ENCODE measurements around the gene AP5S1.
"Not testable (repeated sequence)": the region's sequence is repeated elsewhere in the genome, so short reads cannot be mapped to it uniquely, and the experiment has no call there.

Gene AP5S1

GRCh38 chr20:3794168-3794567 lies 26.2 kb upstream of the AP5S1 start:
- DNase-seq (ENCODE audit: low read depth): not testable (repeated sequence)

DNA sequence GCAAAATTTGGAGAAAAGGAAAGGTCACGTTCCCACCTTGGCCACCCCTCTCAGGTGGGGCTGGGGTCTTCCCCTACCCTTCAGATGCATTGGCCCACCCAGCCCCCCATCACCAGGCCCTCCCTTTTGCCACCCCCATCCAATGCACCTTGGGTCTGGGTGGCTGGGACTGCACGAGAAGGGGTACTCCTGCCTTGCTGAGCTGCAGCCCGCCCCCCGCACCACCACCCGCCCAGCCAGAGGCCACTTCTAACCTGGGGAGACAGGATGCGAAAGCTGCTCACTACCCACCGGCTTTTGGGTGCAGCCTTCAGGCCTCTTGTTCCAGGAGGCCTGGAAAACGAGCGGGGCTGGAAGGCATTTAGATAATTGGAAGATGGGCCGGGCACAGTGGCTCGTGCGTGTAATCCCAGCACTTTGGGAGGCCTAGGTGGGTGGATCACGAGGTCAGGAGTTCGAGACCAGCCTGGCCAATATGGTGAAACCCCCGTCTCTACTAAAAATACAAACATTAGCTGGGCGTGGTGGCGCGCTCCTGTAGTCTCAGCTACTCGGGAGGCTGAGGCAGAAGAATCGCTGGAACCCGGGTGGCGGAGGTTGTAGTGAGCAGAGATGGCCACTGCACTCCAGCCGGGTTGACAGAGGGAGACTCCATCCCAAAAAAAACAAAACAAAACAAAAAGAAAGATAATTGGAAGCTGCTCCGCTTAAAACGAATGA lies 25.5 kb upstream of the AP5S1 start:
- DNase-seq (ENCODE audit: low read depth): no peak

DNA sequence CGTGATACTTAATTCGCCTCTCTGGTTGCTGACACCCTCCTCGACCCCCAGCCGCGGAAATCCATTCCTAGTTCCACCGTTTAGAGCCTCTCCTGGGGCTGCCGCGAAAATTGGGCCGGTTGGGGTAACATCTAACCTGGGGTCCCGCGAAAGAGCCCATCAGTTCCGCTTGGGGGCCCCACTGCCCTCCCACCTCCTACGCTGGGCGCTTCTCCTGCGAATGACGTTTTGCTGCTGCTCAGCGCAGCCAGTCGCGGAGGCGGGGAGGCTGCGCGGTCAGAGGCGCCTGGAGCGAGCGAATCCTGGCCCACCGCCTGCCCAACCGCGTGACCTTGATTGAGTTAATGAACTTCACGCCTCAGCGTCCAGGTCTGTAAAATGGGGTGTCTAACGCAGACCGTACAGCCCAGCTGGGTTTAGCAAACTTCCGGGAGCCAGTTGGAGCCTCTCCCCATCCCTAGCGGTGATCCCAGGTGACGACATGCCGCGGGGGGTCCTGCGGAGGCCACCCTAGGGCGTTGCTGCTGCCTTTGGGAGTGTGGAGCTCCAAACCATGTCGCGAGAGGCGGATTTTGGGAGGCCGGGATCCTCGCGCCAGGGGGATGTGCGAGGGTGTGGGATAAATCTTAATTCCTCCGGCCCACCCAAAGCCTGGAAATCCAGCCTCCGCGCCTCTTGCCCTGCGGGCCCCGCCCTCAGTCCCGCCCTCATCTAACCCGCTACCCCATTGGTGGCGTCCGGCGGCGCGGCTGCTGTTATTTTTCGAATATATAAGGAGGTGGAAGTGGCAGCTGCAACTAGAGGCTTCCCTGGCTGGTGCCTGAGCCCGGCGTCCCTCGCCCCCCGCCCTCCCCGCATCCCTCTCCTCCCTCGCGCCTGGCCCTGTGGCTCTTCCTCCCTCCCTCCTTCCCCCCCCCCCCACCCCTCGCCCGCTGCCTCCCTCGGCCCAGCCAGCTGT lies 24.6 kb upstream of the AP5S1 start, which contains the start of gene CDC25B:
Gene CDC25B, plus strand, starts transcription at position 800 of the 958 bp plus-strand sequence. CDS start 222 bp downstream, outside the sequence.
- peak; percentile 88 for DNase-seq (ENCODE audit: low read depth)

DNA sequence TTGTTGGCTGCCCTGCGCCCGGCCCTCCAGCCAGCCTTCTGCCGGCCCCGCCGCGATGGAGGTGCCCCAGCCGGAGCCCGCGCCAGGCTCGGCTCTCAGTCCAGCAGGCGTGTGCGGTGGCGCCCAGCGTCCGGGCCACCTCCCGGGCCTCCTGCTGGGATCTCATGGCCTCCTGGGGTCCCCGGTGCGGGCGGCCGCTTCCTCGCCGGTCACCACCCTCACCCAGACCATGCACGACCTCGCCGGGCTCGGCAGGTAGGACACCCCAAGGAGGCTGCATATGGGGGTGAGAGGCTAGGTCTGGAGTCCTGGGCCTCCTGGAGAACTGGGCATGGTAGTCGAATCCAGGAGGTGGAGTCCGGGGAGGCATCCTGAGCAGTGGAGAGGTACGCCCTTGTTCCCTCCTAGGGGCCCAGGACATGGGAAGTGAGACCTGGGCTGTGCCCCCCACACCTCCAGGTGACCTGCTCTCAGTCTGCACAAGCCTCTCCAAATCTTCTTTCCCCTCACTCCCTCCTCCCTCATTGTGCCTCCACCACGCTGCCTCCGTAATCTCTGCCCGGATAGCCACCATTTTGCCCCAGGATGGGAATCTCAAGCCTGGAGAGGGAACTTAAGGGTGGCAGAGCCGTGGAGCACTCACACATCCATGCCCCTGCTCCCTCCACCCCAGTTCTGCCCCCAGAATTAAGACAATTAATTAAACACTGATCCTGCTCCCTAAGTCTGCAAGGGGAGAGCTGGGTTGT lies 23.7 kb upstream of the AP5S1 start:
- DNase-seq (ENCODE audit: low read depth): no peak

DNA sequence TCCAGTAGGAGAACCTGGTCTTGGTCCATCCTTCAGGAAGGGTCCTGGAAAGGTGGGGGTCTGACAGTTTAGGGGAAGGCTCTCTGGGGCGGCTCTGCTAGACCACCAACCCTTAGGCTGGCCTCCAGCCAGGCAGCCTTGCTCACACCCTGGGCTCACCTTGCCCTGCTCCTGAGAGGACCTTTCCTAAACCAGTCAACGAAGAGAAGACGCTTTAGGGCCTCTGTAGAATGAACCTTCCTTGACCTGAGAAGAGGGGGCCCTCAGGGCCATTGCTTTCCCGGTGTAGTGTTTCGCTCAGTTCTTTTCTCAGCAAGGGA lies 23.2 kb upstream of the AP5S1 start:
- no peak for DNase-seq (ENCODE audit: low read depth)

GRCh38 chr20:3797592-3798372 lies 22.6 kb upstream of the AP5S1 start:
- DNase-seq (ENCODE audit: low read depth): no peak

GRCh38 chr20:3798373-3798768 lies 22.0 kb upstream of the AP5S1 start:
- no peak for DNase-seq (ENCODE audit: low read depth)

- no peak for DNase-seq (ENCODE audit: low read depth)
Observed at GRCh38 chr20:3798908-3799248, 21.5 kb upstream of the AP5S1 start.

- DNase-seq (ENCODE audit: low read depth): no peak
Observed at GRCh38 chr20:3800256-3800877, 20.0 kb upstream of the AP5S1 start.

DNA sequence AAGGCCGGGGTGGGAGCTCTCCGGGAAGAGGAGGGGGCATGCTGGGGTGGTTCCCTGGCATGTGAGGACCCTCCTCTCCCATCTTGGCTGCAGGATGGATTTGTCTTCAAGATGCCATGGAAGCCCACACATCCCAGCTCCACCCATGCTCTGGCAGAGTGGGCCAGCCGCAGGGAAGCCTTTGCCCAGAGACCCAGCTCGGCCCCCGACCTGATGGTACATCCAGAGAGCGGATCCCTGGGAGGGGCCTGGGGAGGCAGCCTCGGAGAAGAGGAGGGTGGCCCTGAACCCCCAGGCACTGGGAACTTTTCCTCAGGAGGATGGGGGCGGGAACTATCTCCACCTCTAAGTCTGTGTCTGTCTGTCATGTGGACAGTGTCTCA lies 19.5 kb upstream of the AP5S1 start:
- DNase-seq (ENCODE audit: low read depth): no peak

DNA sequence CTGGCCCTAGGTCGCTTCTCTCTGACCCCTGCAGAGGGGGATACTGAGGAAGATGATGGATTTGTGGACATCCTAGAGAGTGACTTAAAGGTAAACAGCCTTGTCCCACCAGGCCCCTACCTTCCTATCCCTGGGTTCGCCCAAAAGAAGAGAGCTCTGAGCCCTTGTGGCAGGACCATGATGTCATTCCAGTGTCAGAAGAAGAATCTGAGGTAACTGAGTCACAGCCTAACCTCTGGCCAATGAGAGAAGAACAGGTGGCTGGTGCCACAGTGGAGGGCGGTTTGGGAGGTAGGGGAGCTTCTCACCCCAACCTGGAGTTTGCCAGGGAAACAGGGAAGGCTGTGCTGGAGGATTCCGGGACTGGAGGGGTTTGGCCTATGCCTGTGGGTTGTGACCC lies 19.0 kb upstream of the AP5S1 start:
- no peak for DNase-seq (ENCODE audit: low read depth)

DNA sequence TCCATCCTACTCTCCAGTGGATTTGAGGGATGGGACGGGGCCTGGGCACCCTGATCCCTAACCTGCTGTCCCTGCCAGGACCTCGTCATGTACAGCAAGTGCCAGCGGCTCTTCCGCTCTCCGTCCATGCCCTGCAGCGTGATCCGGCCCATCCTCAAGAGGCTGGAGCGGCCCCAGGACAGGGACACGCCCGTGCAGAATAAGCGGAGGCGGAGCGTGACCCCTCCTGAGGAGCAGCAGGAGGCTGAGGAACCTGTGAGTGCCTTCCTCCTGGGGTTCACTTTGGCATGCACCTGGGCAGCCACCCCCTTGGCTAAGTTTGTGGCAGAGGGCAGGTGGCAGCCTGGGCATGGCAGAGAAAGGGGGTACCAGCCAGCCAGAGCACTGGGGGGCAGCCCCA lies 18.5 kb upstream of the AP5S1 start:
- no peak for DNase-seq (ENCODE audit: low read depth)

DNA sequence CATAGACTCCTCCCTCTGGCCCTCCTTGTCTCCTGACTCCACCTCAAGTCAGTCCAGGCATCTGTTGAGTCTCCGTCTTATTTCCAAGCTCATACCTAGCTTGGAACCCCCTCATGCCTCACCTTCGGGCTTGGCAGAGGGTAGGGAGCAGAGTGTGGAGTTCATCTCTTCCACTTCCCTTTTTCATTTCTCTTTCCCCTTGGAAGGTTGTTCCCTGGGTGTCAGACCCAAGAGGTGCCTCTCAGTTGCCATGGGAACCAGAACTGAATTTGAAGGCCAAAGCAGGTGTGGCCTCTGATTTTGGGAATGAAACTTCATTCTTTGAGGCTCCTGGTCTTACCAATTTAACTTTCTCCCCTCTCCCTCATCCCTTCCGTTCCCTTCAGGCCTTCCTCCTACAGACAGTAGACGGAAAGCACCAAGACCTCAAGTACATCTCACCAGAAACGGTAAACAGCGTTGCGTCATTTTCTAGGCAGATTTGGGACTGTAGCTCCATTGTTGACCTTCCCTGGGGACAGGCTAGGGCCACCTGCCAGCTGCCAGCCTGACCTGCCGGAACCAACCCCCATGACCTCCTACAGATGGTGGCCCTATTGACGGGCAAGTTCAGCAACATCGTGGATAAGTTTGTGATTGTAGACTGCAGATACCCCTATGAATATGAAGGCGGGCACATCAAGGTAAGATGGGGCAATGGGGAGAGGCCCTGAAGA lies 17.7 kb upstream of the AP5S1 start:
- DNase-seq (ENCODE audit: low read depth): no peak

GRCh38 chr20:3803289-3803688 lies 17.1 kb upstream of the AP5S1 start:
- DNase-seq (ENCODE audit: low read depth): no peak

DNA sequence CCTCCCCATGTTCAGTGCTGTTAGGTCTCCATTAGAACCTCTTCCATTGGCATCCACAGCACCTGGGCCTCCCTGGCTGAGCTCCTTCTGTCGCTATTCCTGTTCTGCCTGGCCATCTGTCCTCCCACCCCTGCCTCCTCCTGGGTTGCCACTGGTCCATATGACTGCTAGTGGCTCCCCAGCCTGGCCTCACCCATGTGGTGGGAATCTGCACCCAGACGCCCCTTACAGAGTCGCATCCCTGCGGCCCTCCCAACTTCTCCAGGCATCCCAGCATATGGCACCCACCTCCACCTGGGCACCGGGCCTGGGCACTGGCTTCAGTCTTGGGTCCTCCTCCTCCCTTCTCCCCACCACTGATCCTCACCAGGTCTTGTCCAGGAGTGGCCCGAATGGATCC lies 16.5 kb upstream of the AP5S1 start:
- DNase-seq (ENCODE audit: low read depth): no peak

GRCh38 chr20:3804254-3804751 lies 16.0 kb upstream of the AP5S1 start:
- no peak for DNase-seq (ENCODE audit: low read depth)

- no peak for DNase-seq (ENCODE audit: low read depth)
Observed at GRCh38 chr20:3804781-3805180, 15.6 kb upstream of the AP5S1 start.

GRCh38 chr20:3808544-3808943 lies 11.8 kb upstream of the AP5S1 start:
- DNase-seq (ENCODE audit: low read depth): no peak

DNA sequence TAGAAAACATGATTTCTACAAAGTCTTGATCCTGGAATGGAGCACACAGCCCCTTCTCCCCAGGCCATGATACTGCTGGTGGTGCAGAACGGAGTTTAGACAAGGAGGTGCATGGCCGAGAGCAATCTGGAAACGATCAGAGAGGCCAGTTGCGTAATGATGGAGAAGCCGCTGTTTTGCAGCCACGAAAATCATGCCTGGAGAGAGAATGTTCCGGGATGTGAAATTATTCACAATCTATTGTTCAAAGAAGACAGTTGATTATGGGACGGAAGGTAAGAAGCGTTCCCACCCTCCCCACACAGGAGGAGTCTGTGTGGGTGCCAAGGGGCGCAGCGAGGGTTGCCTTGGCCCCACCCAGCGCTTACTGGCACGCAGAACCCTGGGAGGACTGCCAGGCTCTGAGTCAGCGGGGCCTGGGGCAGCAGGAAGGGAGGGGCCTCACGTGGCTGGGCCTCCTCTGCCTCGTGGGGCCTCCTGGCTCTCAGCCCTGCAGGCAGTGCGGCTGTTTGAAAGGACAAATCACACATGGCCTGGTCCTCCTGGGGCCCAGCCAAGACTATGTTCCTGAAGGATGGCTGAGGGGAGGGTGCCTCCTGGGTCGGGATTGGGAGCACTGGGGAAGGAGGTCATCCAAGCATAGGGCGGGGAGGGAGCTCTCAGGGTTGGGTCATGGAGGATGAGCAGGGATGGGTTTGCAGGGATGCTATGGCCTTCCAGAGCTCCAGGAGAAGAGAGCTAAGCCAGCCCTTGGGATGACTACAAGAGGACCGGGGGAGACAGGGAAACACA lies 8.7 kb upstream of the AP5S1 start:
- DNase-seq (ENCODE audit: low read depth): peak; percentile 99

- DNase-seq (ENCODE audit: low read depth): no peak
Observed at GRCh38 chr20:3812259-3812681, 8.1 kb upstream of the AP5S1 start.
